RWPE1 (cell line): Measurements from ENCODE around the gene PPP6R3.

Source experiments
- CTCF ChIA-PET: fragments of 350-600 bp; sonication (Branson Sonifier 250); formaldehyde crosslinking; extraction: SDS; loops from one replicate; lab custom pipeline; 2021; lab: Yijun Ruan, JAX
- POLR2A ChIA-PET: fragments of 400-600 bp; formaldehyde crosslinking; extraction: SDS; loops from one replicate; lab custom pipeline; 2020; ENCODE audit warnings: antibody characterized with exemption; ENCODE audit not compliant: low non-redundant PET; lab: Yijun Ruan, JAX
- DNase-seq: peaks from one replicate; pipeline ENCODE4 v3.0.0; 2012; ENCODE audit warnings: low spot score
- H3K27ac ChIP-seq: fragments of 450-650 bp; 2 replicates; pipeline ENCODE4 v1.5.1; 2017
- CTCF ChIP-seq: fragments of 450-650 bp; conservative IDR thresholded peaks from 2 replicates; pipeline ENCODE4 v1.5.1; 2017; ENCODE audit warnings: low read depth, mild to moderate bottlenecking

Gene PPP6R3

GRCh38 chr11:68663482-68664010 is 203.0 kb downstream of the PPP6R3 start:
- TF ChIP-seq CTCF, result no peak
- ChIA-PET CTCF (interaction anchor here (0.6 kb wide), 1 partner anchor 167 kb away, joined by 4 read pairs; no protein-coding TSS in a partner anchor), POLR2A (no interaction called here)
- DNase-seq, result no peak
- H3K27ac ChIP-seq, result no peak overlapping the region

GRCh38 chr11:68664141-68664540 is 203.6 kb downstream of the PPP6R3 start:
- H3K27ac ChIP-seq, result no peak overlapping the region
- TF ChIP-seq CTCF, result no peak
- ChIA-PET POLR2A (no interaction called here), CTCF (interaction anchor here (0.6 kb wide), 1 partner anchor 167 kb away, joined by 4 read pairs; no protein-coding TSS in a partner anchor)
- no peak for DNase-seq

- POLR2A ChIA-PET, result no interaction called here
- CTCF ChIA-PET, result no interaction called here
- no peak for DNase-seq
- H3K27ac ChIP-seq, result no peak overlapping the region
- no peak for TF ChIP-seq CTCF
Observed at GRCh38 chr11:68664906-68665305, 204.4 kb downstream of the PPP6R3 start.
